IMR-90 (cell line): ENCODE results near the gene PCDHB11. TPM values are rescaled to one million over a fixed set of nuclear protein-coding genes. Genes with fewer than 3 reads are reported as not detected.
"Not testable (repeated sequence)": the region's sequence is repeated elsewhere in the genome, so short reads cannot be mapped to it uniquely, and the experiment has no call there.

ENCODE experiments used
- ATAC-seq: fragments of 200-7000 bp; cut with Tn5 transposase; 2 replicates; pipeline ENCODE4 v1.9.1; 2020; ENCODE audit warnings: low read depth, mild to moderate bottlenecking, moderate library complexity
- BruUV-seq: library from RNA; stranded (reverse); fragments of 400-500 nt; replicated peaks from 2 replicates; lab custom pipeline; 2021; lab: Mats Ljungman, UMichigan
- CTCF ChIA-PET: fragments of 300-600 bp; formaldehyde crosslinking; extraction: SDS; loops from one replicate; lab custom pipeline; 2021; ENCODE audit warnings: antibody characterized with exemption; lab: Yijun Ruan, JAX
- POLR2A ChIA-PET: fragments of 300-600 bp; sonication (Branson Sonifier 250); formaldehyde crosslinking; loops from one replicate; lab custom pipeline; 2022; ENCODE audit warnings: antibody characterized with exemption; ENCODE audit not compliant: unreplicated experiment; lab: Charles Lee
- DNase-seq: peaks from one replicate; pipeline ENCODE4 v3.0.0; 2013
- H2AFZ ChIP-seq: replicated peaks from 2 replicates; pipeline ENCODE3; 2013; ENCODE audit warnings: low read length, mild to moderate bottlenecking; ENCODE audit not compliant: poor library complexity
- H2AK5ac ChIP-seq: 2 replicates; pipeline ENCODE4 v1.6.1; 2013; ENCODE audit warnings: low read depth, low read length, inconsistent platforms
- H2AK9ac ChIP-seq: replicated peaks from 2 replicates; pipeline ENCODE3; 2013; ENCODE audit warnings: mild to moderate bottlenecking, low read depth, low read length, moderate library complexity; ENCODE audit not compliant: poor library complexity
- H2BK120ac ChIP-seq: 2 replicates; pipeline ENCODE4 v1.6.1; 2013; ENCODE audit warnings: low read depth, low read length, inconsistent platforms
- H2BK15ac ChIP-seq: 3 replicates; pipeline ENCODE4 v1.6.1; 2013; ENCODE audit warnings: low read depth, low read length, inconsistent platforms
- H2BK20ac ChIP-seq: 2 replicates; pipeline ENCODE4 v1.6.1; 2013; ENCODE audit warnings: low read depth, mild to moderate bottlenecking, inconsistent platforms, low read length, moderate library complexity
- H2BK5ac ChIP-seq: 2 replicates; pipeline ENCODE4 v1.6.1; 2013; ENCODE audit warnings: mild to moderate bottlenecking, low read depth, low read length, inconsistent platforms; ENCODE audit not compliant: poor library complexity, severe bottlenecking
- H3K14ac ChIP-seq: replicated peaks from 2 replicates; pipeline ENCODE4 v1.6.1; 2013; ENCODE audit warnings: low read depth, low read length, inconsistent platforms
- H3K18ac ChIP-seq: 2 replicates; pipeline ENCODE4 v1.6.1; 2013; ENCODE audit warnings: low read depth, low read length, control low read depth
- H3K23ac ChIP-seq: 2 replicates; pipeline ENCODE4 v1.6.1; 2013; ENCODE audit warnings: low read depth, low read length, inconsistent platforms
- H3K27ac ChIP-seq: 2 replicates; pipeline ENCODE4 v1.5.1; 2013; ENCODE audit warnings: mild to moderate bottlenecking, control low read depth, low read length; ENCODE audit not compliant: insufficient read depth
- H3K27me3 ChIP-seq: 2 replicates; pipeline ENCODE4 v1.6.1; 2013; ENCODE audit warnings: low read length; ENCODE audit not compliant: control insufficient read depth, insufficient read depth
- H3K36me3 ChIP-seq: 2 replicates; pipeline ENCODE4 v1.6.1; 2013; ENCODE audit warnings: low read length, mixed read lengths; ENCODE audit not compliant: control insufficient read depth, insufficient read depth
- H3K4ac ChIP-seq: 2 replicates; pipeline ENCODE4 v1.6.1; 2013; ENCODE audit warnings: low read depth, low read length, inconsistent platforms
- H3K4me1 ChIP-seq: 2 replicates; pipeline ENCODE4 v1.6.1; 2013; ENCODE audit warnings: low read length, mixed read lengths; ENCODE audit not compliant: control insufficient read depth, insufficient read depth
- H3K4me2 ChIP-seq: 2 replicates; pipeline ENCODE4 v1.6.1; 2013; ENCODE audit warnings: low read depth, mild to moderate bottlenecking, control low read depth, low read length, moderate library complexity
- H3K4me3 ChIP-seq: 2 replicates; pipeline ENCODE4 v1.5.1; 2013; ENCODE audit warnings: low read depth, mild to moderate bottlenecking, control low read depth, low read length, moderate library complexity; ENCODE audit not compliant: insufficient read depth
- H3K56ac ChIP-seq: 2 replicates; pipeline ENCODE4 v1.6.1; 2013; ENCODE audit warnings: low read length, inconsistent platforms; ENCODE audit not compliant: insufficient read depth; ENCODE audit errors: extremely low read depth
- H3K79me1 ChIP-seq, 2 experiments: 2 replicates each; pipeline ENCODE4 v1.6.1; 2013; ENCODE audit warnings: low read length in 2 of 2, inconsistent platforms in 1 of 2, low read depth in 1 of 2
- H3K9ac ChIP-seq: 2 replicates; pipeline ENCODE4 v1.6.1; 2013; ENCODE audit warnings: low read depth, low read length, control low read depth
- H3K9me1 ChIP-seq: 2 replicates; pipeline ENCODE4 v1.6.1; 2013; ENCODE audit warnings: low read length, inconsistent platforms; ENCODE audit not compliant: insufficient read depth
- H3K9me3 ChIP-seq: 2 replicates; pipeline ENCODE4 v1.6.1; 2013; ENCODE audit warnings: low read length; ENCODE audit not compliant: control insufficient read depth, insufficient read depth
- H4K20me1 ChIP-seq: 2 replicates; pipeline ENCODE4 v1.6.1; 2013; ENCODE audit warnings: low read length, inconsistent platforms; ENCODE audit not compliant: insufficient read depth
- H4K5ac ChIP-seq: 2 replicates; pipeline ENCODE4 v1.6.1; 2013; ENCODE audit warnings: mild to moderate bottlenecking, low read depth, low read length, control low read depth
- H4K8ac ChIP-seq, 2 experiments: 2 replicates each; pipeline ENCODE4 v1.6.1; 2013; ENCODE audit warnings: low read depth in 2 of 2, low read length in 2 of 2, control low read depth in 1 of 2, inconsistent platforms in 1 of 2
- H4K91ac ChIP-seq: 2 replicates; pipeline ENCODE4 v1.6.1; 2013; ENCODE audit warnings: low read depth, low read length, inconsistent platforms; ENCODE audit not compliant: insufficient read depth
- WGBS, 2 experiments: methylation state at CpG; one replicate each; pipeline versions ENCODE4 v1.1.5 to v1.1.7; 2013; ENCODE audit warnings: missing lambda C conversion rate in 2 of 2; ENCODE audit not compliant: insufficient read length in 1 of 2; ENCODE audit errors: extremely low coverage in 2 of 2; 5-methylcytosine and 5-hydroxymethylcytosine counted together
- dilution Hi-C: fragments of 300-500 bp; cut with HindIII; formaldehyde crosslinking; loops from one replicate; pipeline ENCODE4 v1.14.3; 2018; ENCODE audit warnings: low sequenced_read_pairs; ENCODE audit not compliant: unreplicated experiment
- in situ Hi-C: fragments of 300-500 bp; cut with MboI; formaldehyde crosslinking; loops from 3 replicates; pipeline ENCODE4 v1.14.3; 2019; ENCODE audit warnings: low sequenced_read_pairs, inconsistent platforms, mixed read lengths
- intact Hi-C: fragments of 100-400 bp; cut with micrococcal nuclease; formaldehyde crosslinking; loops from 2 replicates; pipeline ENCODE4 v1.10.0; 2022
- polyA plus RNA-seq, 3 experiments: library from polyadenylated mRNA; depleted of rRNA; stranded (reverse); fragments of >200 nt; gene quantifications; 2 replicates each; pipeline ENCODE4 v1.2.3, GENCODE V29; 2012; ENCODE audit warnings: low replicate concordance in 1 of 3
- total RNA-seq: library from RNA; depleted of rRNA; stranded (reverse); fragments of >200 nt; gene quantifications from 2 replicates; pipeline ENCODE4 v1.2.3, GENCODE V29; 2012

Gene PCDHB11
- total and polyA plus RNA-seq, 2 of the 4 experiments (the other 2 are of a cell fraction), result under 0.01 to 0.05 TPM

- in situ Hi-C loops, CTCF ChIA-PET, intact Hi-C loops: not testable (repeated sequence)
Measured at GRCh38 chr5:141224844-141225243, 25.4 kb downstream of the PCDHB11 start.

GRCh38 chr5:141225421-141225820, 26.0 kb downstream of the PCDHB11 start:
- POLR2A ChIA-PET, ATAC-seq, H3K27me3 ChIP-seq, H4K20me1 ChIP-seq, H4K5ac ChIP-seq, DNase-seq, in situ Hi-C loops, H3K23ac ChIP-seq, H4K8ac ChIP-seq, H2AK9ac ChIP-seq, H3K4me3 ChIP-seq, H2BK20ac ChIP-seq, BruUV-seq, H3K4me1 ChIP-seq, dilution Hi-C loops, H3K36me3 ChIP-seq, H2BK5ac ChIP-seq, H3K27ac ChIP-seq, H3K18ac ChIP-seq, H3K14ac ChIP-seq, H2AK5ac ChIP-seq, H2BK120ac ChIP-seq, H3K56ac ChIP-seq, H3K4ac ChIP-seq, intact Hi-C loops, H2AFZ ChIP-seq, H3K79me1 ChIP-seq, H4K91ac ChIP-seq, H3K4me2 ChIP-seq, H3K9me1 ChIP-seq, H2BK15ac ChIP-seq, H3K9ac ChIP-seq: not testable (repeated sequence)
- WGBS, 2 experiments, result no CpG with 5 or more reads among the region's 30 CpGs
- H3K9me3 ChIP-seq, result peaks cover 21% of the 10 kb centered on the region
- CTCF ChIA-PET, result interaction anchor here (1.2 kb wide), 1 partner anchor 338 kb away, joined by 3 read pairs; no protein-coding TSS in a partner anchor

More at GRCh38 chr5:141224844-141225243, 25.4 kb downstream of the PCDHB11 start:
- H3K4me3 ChIP-seq, H4K5ac ChIP-seq, ATAC-seq, H3K4ac ChIP-seq, DNase-seq, H3K9me1 ChIP-seq, H2AK9ac ChIP-seq, POLR2A ChIA-PET, H4K20me1 ChIP-seq, H3K9ac ChIP-seq, H2BK120ac ChIP-seq, H3K36me3 ChIP-seq, H3K27me3 ChIP-seq, H2BK5ac ChIP-seq, H3K27ac ChIP-seq, H2AFZ ChIP-seq, H3K23ac ChIP-seq, H4K91ac ChIP-seq, H2BK20ac ChIP-seq, BruUV-seq, H3K79me1 ChIP-seq, H3K4me1 ChIP-seq, H3K4me2 ChIP-seq, H2AK5ac ChIP-seq, H3K56ac ChIP-seq, H3K14ac ChIP-seq, dilution Hi-C loops, H4K8ac ChIP-seq, H2BK15ac ChIP-seq, H3K18ac ChIP-seq: not testable (repeated sequence)
- WGBS, 2 experiments, result 4% methylated on average over 4 of the region's 40 CpGs; no CpG with 5 or more reads in 1 of the 2 experiments
- H3K9me3 ChIP-seq, result peaks cover 21% of the 10 kb centered on the region
